Mucosa of descending colon (tissue), 3 donors: ENCODE results near the gene GTPBP1. TPM values are rescaled to one million over a fixed set of nuclear protein-coding genes. Genes with fewer than 3 reads are reported as not detected.

Source experiments
- ATAC-seq: fragments of 200-7000 bp; cut with Tn5 transposase; one replicate; pipeline ENCODE4 v1.9.1; 2020; ENCODE audit warnings: mild to moderate bottlenecking, moderate library complexity
- DNase-seq, 3 donors: peaks; one replicate each; pipeline ENCODE4 v3.0.0-alpha.2; 2020
- H3K36me3 ChIP-seq: fragments of 200-600 bp; one replicate; pipeline ENCODE4 v1.8.0; 2021; ENCODE audit warnings: low read depth, mild to moderate bottlenecking
- H3K4me1 ChIP-seq: fragments of 200-600 bp; one replicate; pipeline ENCODE4 v1.8.0; 2021; ENCODE audit warnings: low read depth, mild to moderate bottlenecking
- H3K4me3 ChIP-seq: fragments of 200-600 bp; one replicate; pipeline ENCODE4 v1.8.0; 2021; ENCODE audit warnings: mild to moderate bottlenecking
- H3K9me3 ChIP-seq: fragments of 200-600 bp; one replicate; pipeline ENCODE4 v1.8.0; 2021; ENCODE audit warnings: mild to moderate bottlenecking
- CTCF ChIP-seq: fragments of 200-600 bp; IDR thresholded peaks from one replicate; pipeline ENCODE4 v1.8.0; 2022; ENCODE audit warnings: antibody characterized with exemption, mild to moderate bottlenecking
- intact Hi-C, 2 donors: fragments of 100-400 bp; cut with DNase I in 1 of 2; cut with micrococcal nuclease in 1 of 2; formaldehyde crosslinking; loops; one replicate each; pipeline versions ENCODE4 v1.11.0 to v1.11.1; 2022; cut with DNase I, micrococcal nuclease
- total RNA-seq, 3 donors: library from RNA; stranded (reverse); fragmentation: NEBNext Ultra II Directional in 2 of 3; extraction: Animal tissue kit (Norgen Biotek cat#: 25700) in 2 of 3; gene quantifications; one replicate each; pipeline versions ENCODE4 v1.2.1 to v1.2.4, GENCODE V29; 2021 to 2023
- donor health status: DM: no; HTN: no; CAD: no; lungs with moderate emphysema.
- donor health status: DM: no; HTN: no; CAD: no.
- donor health status: DM: no; HTN: yes; CAD: no.

Gene GTPBP1
- total RNA-seq, 3 donors from 2014 or later = 73.1 to 96.8 (median 76.8) TPM

DNA sequence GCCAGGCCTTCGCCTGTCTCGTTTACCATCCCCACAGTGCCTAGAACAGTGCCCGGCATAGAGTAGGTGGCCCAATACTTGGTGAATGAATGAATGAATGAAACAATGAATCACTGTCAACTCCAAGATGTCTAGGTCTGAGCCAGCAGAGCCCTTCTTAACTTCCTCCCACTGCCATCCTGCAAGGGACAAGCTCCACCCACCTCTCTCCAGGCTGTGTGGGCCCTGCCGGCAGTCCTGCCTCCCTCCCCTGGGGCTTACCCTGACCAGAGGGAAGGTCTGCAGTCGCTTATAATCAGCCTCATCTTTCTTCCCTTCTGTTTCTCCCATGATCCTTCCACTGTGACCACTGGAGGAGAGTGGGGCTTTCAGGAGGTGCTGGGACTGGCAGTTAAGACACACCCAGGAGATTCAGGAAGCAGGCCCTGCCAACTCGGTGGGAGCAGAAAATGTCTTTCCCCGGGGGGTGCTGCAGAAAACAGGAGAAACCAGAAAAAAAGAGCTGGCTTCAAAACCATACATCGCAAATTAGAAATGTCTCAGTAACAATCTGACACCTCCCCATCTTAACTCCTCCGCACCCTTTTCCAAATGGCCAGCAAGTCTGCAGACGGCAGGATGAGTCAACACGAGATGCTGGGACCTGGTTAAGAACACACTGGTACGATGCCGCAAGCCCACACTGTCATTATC is 76.8 kb downstream of the GTPBP1 start:
- TF ChIP-seq CTCF = no peak
- no peak for DNase-seq
- peak; percentile 16 for ATAC-seq
- Histone ChIP-seq H3K4me1 (no peaks in the 10 kb centered on the region), H3K9me3 (no peaks in the 10 kb centered on the region), H3K36me3 (no peaks in the 10 kb centered on the region), H3K4me3 (no peak overlapping the region)
- intact Hi-C loops = no loop called here

Other genes starting within 250 kb of the GTPBP1 start
- gene KDELR3, start 237.8 kb upstream of the GTPBP1 start, total RNA-seq = 10 to 100 TPM in 2 of 3 donors, 1 to 10 TPM in 1; 4.2 to 14.4 (median 11.3) TPM
- 100 to 1,000 TPM; 279 to 464 (median 363) TPM for gene DDX17, start 199.6 kb upstream of the GTPBP1 start, total RNA-seq
- 1 to 10 TPM; 1.3 to 1.8 (median 1.7) TPM for gene DMC1, start 135.8 kb upstream of the GTPBP1 start, total RNA-seq
- gene FAM227A, start 49.6 kb upstream of the GTPBP1 start, total RNA-seq = 1 to 10 TPM in 2 of 3 donors, under 1 TPM in 1; 0.52 to 1.5 (median 1.3) TPM
- gene CBY1, start 49.3 kb upstream of the GTPBP1 start, total RNA-seq = 10 to 100 TPM; 22.8 to 46.5 (median 30.0) TPM
- 10 to 100 TPM; 64.5 to 84.4 (median 72.4) TPM for gene TOMM22, start 24.0 kb upstream of the GTPBP1 start, total RNA-seq
- gene JOSD1, start 5.0 kb upstream of the GTPBP1 start, total RNA-seq = 10 to 100 TPM; 82.5 to 98.3 (median 87.9) TPM
- 100 to 1,000 TPM; 130 to 235 (median 181) TPM for gene SUN2, start 50.1 kb downstream of the GTPBP1 start, total RNA-seq
- gene DNAL4, start 88.2 kb downstream of the GTPBP1 start, total RNA-seq = 10 to 100 TPM; 14.7 to 17.6 (median 16.1) TPM
- 10 to 100 TPM in 1 of 3 donors, 1 to 10 TPM in 1, under 1 TPM in 1; 0.84 to 15.5 (median 1.2) TPM for gene NPTXR, start 138.1 kb downstream of the GTPBP1 start, total RNA-seq
- gene CBX6, start 166.3 kb downstream of the GTPBP1 start, total RNA-seq = 10 to 100 TPM; 15.7 to 84.0 (median 23.6) TPM